Stimulated activated CD8-positive, alpha-beta memory T cell treated with anti-CD3 and anti-CD28 coated beads, Interleukin-4, amount 100 ng/mL, for 4 hours (primary cell): ENCODE data around the gene AGAP1.

ENCODE experiments used
- DNase-seq, 2 donors: peaks; one replicate each; pipeline ENCODE4 v3.0.0-alpha.2; 2020; ENCODE audit warnings: low read depth in 2 of 2, low spot score in 1 of 2

The AGAP1 gene

DNA sequence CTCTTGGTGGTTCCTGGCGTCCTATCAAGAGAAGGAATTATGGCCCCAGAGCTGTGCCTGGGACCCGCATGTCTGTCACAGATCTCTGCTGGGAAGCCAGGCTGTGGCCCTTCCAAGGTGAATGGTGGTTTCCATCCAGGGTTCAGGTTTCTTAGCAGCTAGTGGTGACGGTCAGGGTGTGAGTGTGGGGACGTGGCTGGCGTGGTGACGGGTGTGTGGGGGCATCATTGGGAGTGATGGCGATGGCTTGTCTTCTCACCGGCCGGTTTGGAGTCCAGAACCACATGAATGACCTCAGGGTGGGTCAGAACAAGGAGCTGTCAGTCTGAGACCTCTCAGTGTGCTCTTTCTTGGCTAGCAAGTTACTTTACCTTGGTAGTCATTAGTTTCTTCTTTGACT is 52.6 kb downstream of the AGAP1 start:
- DNase-seq = no peak

DNA sequence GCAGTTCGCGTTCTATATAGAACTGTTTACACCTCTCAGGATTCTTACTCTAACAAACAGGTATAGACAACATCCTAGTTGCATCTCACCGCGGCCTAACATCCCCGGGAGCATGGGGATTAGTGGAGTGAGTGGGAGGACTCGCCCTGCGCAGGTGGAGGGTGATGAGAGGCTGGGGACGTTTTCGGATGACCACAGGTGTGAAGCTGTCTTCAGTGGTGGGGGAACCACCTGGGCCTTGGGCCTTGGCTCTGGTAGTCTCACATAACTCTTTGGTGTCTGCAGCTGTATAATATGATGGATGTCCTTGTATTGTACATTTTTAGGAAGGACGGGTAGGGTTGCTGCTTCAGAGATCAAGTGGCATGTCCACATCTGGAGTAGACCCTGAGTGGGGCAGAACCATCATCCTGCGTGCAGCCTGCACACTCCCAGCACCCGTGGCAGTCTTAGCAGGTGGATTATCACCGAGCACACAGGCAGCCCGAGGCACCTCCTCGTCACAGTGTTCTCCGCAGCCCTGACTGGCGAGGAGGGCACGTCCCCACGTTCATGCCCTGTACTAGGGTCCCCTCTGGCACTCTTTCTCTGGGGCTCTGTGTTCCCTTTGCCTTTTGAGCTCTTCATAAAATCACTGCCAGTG is 56.0 kb downstream of the AGAP1 start:
- DNase-seq = no peak

DNA sequence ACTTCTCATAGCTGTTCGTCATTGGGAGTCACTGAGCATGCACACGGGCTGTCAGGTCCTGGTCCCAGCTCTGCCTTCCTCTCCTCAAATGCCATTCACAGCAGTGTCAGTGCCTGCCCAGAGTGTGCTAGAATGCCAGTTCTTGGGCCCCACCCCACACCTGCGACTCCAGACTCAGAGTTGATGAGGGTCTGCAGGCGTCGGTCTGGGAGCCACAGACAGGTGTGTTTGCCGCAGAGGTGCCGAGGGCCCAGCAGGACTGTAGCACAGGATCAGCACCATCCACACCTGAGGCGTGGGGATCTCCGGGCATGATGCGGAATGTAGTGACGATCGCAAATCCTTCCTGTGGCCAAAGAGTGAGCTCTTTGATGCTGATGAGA is 56.5 kb downstream of the AGAP1 start:
- no peak for DNase-seq

DNA sequence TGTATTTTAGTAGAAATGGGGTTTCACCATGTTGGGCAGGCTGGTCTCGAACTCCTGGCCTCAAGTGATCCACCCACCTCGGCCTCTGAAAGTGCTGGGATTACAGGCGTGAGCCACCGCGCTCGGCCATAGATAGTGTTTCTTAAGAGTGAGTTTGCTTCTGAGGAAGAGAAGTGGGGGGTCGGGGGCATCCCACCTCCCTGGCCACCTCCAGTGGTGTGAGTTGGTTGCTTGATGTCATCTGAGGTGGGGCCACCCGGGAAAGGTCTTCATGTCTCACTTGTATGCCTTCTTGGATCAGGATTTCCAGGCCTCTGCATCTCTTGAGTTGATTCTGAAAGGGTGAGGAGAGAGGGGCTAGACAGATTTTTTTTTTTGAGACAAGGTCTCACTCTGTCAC is 57.1 kb downstream of the AGAP1 start:
- no peak for DNase-seq

DNA sequence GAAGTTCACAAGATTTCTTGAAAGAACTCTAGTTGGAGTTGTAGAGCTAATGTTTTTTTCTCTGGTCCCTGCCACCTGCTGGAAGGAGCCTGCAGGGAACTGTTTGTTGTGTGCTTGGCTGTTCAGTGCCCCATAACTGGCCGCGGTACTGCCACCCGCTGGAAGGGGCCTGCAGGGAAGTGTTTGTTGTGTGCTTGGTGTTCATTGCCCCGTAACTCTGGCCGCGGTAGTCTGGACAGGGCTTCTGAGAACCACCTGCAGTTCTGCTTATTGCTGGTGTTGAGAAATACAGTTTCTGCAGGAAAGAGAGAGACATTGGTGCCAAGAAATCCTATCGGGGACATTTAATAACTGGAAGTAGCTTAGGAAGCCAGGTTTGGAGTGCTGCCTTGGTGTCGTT is 58.1 kb downstream of the AGAP1 start:
- DNase-seq = no peak

DNA sequence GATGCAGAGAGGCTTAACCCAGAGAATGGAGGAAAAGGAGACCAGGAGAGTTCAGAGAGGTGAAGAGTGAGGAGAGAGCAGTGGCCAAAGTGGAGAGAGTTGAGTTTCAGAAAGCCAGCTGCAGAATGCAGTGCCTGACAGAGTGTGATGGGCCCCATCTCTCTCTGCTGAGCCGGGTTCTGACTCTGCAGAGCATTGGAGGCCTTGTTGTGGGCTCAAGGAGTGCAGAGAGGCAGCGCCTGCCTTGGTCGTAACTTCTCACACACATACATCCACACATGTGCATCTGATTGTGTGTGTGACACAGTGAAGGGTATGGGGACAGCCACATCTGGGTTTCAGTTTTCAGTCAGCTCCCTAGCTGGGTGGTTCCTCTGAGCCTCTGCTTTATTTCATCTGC is 58.8 kb downstream of the AGAP1 start:
- DNase-seq = no peak

DNA sequence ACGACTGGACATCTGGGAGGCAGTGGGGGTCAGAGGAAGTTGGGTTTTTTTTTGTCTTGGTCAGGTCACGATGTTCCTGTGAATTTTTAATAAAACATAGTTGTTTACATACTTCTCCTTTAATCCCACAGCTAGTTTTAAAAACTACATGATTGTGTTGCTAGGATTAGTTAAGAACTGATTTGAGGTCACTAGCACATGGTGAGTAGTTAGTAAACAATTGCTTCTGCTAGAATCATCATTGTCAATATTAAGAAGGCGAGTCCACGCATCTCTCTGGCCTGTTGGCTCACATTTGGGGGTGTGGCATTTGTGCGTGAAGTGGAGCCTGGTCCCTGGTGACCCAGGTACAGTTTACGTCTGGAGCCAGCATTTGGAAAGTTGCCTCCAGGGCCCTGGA is 59.4 kb downstream of the AGAP1 start:
- no peak for DNase-seq

DNA sequence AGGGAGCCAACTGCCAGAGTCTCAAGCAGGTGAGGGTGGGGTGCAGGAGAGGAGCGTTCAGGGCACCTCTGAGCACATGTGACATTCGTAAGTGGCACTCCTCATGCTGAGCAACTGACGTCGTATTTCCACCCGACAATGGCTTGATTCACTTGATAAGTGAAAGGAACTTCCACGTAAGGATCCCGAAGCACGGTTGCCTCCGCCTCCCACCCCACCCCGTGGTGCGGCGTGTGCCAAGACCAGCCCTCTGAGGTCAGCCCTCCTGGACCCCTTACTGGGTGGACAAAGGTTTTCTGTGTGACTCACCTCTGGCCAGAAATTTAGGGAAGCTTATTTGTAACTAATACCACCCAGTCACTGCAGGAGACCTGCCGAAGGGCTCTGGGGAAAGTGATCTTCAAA is 59.9 kb downstream of the AGAP1 start:
- DNase-seq = no peak

DNA sequence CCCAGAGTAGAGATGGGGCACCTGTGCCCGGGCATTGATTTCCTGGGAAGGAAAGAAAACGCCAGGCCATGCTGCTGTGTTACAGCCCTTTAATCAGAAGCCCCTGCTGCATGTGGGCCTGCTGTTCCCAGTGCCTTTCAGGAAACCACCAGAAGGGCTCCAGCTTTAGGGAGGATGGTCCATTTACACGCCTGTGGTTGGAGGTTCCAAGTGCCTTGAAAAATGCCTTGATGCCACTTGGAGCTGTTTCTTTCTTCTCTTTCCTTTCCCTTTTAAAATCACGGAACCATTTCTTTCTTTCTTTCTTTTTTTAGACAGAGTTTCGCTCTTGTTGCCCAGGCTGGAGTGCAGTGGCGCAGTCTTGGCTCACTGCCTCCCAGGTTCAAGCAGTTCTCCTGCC is 60.5 kb downstream of the AGAP1 start:
- DNase-seq = no peak

DNA sequence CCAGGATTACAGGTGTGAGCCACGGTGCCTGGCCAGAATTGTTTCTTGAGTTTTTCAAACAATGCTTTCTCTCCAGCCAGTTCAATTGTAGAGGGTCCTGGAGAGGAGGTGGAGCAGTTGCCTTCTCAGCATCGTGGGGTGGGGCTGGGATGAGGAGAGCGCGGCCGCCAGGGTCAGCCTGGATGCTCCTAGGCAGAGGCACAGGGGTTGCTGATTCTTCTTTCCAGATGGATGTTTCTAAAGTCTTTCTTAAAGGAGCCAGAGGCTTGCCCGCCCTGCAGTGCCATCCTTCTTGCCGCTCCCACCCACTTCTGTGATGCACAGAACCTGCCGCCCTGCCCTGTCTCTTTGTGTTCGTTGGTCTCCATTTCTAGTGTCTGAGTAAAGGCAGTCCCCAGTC is 61.1 kb downstream of the AGAP1 start:
- DNase-seq = no peak

DNA sequence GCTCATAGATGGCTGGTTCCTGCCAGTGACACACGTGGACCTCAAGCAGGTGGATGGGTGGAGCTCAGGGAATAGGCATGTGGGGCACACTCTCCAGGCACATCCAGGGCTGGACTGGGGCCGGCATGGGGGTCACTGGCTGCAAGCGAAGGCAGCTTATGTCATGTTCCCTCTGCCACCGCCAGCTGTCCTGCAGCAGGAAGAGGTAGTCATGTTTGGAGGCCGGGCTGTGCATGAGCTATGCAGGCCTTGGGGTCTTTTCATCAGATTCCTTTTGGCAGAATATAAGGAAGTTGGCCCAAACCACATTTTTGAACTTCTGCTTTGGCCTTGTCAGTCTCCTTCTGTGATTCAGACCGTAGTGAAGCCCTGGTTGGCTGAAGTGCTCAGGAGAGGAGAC is 61.5 kb downstream of the AGAP1 start:
- no peak for DNase-seq

DNA sequence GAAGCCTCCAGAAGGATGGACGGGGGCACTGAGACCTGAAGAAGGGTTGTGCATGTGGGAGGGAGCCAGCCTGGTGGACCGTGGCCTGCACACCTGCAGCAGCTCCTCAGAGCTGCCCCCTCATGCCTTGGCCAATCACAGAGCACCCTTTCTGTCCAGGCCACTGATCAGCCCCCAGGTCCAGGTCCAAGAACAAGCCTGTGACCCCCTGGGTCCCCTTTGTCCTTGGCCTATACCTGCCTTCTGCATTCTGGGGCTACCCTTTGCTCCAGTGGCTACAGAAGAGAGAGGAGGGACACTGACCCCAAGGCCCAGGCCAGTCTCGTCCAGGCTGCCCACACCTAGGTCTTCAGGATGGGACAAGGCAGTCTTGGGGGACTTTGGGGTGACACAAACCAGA is 62.2 kb downstream of the AGAP1 start:
- no peak for DNase-seq

DNA sequence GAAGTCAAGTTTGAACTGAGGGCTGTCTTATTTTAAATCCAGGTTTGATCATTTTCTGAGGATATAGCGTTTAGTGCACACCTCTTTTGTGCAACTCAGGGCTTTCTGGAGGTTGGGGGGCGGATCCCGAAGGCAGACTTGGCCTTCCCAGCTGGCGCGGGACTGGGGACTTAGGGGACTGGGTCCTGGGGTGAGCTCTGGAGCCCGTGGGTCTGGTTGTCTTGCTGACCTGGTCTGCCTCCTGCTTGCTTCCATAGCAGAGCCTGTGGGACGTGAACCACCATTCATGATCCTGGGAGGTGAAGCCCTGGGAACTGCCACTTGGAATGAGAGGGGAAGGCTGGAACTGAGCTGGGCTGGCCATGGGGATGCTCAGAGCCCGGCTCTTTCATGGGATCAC is 63.1 kb downstream of the AGAP1 start:
- no peak for DNase-seq

DNA sequence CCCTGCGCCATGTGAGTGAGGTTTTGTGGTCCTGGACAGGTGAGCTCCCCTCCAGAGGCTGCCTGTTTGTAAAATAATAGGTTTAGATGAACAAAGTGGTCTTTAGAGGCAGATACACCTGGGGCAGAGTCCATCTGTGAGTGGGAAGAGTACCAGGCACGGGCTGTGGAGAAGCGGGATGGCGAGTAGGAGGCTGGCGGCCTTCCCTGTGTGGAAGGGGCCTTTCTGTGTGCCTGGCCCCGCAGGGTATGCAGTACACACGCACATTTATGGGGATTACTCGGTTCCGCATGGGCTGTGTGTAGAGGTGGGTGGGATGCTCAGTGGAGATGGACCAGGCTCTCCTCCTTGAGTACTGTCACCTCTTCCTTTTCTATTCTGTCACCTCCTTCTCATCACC is 64.1 kb downstream of the AGAP1 start:
- DNase-seq = no peak

DNA sequence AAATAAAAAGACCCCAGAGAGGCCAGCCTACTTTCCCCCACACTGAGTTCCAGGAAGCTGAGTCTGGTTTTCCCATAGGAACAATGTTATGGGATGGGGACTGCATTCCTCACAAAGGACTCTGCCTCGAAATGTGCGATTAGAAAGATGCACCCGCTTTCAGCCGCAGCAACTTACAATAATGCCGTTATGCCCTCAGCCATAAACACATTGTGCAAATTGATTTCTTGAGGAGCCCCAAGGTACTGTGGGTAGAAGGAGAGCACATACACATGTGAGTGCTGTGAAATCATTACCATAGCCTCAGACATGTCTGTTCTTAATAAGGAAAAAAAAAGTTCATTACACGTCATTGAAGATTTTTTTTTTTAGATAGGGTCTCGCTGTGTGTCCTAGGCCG is 64.7 kb downstream of the AGAP1 start:
- no peak for DNase-seq

DNA sequence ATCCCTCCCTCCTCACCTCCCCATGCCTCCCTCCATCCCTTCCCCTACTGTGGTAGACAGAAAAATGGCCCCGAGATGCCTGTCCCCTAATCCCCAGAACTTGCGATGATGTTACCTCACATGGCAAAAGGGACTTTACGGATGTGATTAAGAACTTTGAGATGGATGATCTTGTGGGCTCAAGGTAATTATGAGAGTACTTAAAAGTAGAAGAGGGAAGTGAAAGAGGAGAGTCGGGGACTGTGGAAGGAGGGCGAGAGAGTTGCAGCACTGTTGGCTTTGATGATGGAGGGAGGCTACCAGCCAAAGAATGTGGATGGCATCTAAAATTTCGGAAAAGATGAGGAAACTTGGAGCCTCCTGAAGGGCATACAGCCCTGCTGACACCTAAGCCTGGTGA is 66.5 kb downstream of the AGAP1 start:
- DNase-seq = no peak

DNA sequence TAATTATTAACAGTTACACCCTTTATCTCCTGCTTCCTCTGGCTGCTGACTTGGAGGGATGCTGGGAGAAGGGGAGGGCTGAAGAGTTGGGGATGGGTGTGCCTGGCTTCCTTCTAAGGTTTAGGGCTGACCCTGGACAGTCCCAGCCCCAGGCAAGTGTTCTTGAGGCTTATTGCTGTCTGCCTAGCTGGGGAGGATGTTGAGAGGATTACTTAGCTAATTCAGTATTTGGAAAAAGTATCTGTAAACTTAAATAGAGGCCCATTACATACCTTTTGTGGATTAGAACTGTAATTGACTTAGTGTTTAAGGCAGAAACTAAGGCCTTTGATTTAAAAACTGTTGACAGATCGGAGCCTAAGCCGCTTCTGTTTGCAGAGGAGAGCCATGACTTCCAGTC is 67.6 kb downstream of the AGAP1 start:
- no peak for DNase-seq

DNA sequence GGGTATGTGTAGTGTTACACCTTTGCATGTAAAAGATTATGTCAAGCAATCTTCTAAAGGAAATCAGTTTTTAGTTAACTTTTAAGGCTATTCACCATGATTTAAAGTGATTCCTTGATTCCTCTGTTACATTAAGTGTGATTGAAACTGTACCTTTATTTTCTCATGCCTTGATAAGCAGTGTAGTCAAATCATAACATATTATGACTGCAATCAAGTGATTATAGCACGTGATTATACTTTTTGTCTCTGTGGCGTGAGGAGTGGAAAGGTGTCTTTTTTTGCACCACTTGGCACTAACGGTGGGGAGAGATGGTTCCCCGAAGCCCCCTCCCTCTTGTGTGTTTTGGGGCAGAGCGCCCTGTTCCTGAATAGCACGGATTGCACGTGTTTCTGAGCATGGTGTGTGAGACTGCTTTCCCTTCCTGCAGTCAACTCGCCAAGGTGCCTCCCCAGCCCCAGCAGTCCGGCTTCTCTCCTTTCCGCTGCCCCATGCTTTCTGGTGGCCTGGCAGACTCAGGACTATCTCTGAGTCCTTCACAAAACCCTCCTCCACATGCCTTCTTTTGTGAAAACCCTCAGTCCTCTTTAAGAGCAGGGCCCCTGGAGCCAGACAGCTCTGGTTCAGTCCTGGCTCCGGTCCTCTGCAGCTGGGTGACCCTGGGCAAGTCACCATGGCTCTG is 68.4 kb downstream of the AGAP1 start:
- no peak for DNase-seq

DNA sequence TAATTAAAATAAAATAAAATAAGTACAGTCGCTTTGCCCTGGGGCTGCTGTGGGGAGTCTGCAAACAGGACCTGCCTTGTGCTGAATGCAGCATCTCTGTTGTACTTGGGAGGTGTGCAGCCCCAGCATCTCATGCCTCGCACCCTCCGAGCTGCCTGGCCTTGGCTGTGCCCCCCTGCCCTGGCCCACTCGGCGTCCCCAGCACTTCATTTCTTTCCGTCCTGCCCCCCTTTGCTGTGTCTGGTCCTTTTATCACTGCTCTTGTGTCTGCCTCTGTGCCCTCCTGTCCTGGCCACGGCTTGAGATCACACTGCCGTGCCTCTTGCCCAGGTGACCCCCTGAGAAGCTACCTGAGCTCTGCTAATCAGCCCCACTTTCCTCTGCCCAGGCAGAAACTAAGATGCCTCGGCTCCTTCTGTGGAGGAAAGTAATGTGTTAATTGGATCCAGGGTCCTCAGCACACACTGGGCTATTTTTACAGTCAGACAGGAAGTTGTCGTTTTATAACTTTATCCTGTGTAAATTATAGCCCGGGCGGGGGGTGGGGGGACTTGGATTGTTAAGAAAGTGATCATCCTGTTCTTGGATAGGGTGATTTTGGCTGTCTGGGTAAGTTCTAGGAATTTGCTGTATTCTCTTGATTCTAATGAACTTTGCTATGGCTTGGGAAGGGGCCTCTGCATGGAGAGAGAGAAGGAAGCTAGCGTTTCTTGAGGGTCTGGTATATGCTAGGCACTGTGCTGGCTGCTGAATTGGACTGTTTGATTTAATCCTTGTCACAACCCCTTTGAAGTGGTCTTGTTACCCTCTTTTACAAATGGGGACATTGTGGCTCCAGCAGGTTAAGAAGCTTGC is 69.4 kb downstream of the AGAP1 start:
- no peak for DNase-seq

DNA sequence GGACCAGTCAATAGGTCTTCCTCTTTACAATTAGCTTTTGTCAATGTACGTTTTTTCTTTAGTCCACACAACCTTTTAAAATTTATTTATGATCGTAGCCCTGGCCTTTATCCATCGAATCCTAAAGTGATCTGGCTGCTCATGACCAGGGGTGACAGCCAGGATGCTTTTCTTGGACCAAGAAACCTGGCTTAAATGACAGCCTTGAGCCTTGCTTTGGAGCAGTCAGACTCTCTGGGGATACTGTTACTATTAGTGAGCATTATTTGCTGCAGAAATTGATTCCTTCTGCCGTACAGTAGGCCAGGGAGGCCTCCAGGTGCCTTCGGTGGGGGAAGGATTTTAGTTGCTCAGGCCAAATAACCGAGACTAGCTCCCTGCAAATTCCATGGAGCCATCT is 70.2 kb downstream of the AGAP1 start:
- DNase-seq = no peak

DNA sequence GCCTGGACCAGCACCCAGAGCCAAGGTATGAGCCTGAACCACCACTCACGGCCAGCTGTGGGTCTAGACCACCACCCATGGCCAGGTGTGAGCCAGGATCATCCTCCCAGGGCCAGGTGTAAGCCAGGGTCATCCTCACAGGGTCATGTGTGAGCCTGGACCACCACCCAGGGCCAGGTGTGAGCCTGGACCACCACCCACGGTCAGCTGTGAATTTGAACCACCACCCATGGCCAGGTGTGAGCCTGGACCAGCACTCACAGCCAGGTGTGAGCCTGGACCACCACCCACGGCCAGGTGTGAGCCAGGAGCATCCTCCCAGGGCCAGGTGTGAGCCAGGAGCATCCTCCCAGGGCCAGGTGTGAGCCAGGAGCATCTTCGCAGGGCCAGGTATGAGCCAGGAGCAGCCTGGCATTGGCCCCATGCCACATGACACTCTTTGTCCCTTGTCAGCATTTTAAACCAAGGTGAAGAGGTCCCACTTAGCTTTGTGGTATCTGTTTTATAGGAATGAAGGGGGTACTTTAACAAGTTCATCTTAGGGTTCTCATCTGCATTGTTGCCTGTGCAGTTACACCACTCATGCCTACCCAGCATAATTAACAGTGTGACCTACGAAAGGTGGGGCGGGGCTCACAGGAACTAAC is 71.2 kb downstream of the AGAP1 start:
- DNase-seq = no peak

DNA sequence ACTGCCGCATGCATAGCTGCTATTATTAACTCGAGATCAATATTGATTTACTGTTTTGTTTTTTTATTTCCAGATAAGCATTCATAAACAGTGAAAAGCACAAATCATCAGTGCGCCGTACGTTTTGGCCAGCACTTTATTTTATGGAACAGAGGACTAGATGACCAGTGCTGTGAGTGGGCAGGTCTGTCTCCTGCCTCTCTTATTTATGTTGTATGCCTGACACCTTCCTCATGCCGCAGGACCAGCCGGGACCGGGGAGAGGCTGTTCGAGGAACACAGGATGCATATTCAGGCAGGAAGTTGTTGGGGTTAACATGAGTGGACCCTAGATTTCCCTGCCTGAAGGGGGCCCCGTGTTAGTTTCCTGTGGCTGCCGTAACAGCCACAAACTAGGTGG is 72.6 kb downstream of the AGAP1 start:
- no peak for DNase-seq
